GM23248 (cell line): ENCODE data around the gene ASAP2. TPM values are rescaled to one million over a fixed set of nuclear protein-coding genes. Genes with fewer than 3 reads are reported as not detected.

Experiments used
- DNase-seq: peaks from one replicate; pipeline ENCODE4 v3.0.0-alpha.2; 2015
- H2AFZ ChIP-seq: fragments of 200-600 bp; sonication (generic); 2 replicates; pipeline ENCODE4 v1.6.1; 2016; ENCODE audit warnings: antibody characterized with exemption
- H3F3A ChIP-seq: fragments of 200-600 bp; sonication (generic); 2 replicates; pipeline ENCODE4 v1.6.1; 2016; ENCODE audit warnings: mild to moderate bottlenecking, antibody characterized with exemption, mixed run types; ENCODE audit not compliant: insufficient read depth
- H3K27ac ChIP-seq: fragments of 200-600 bp; sonication (generic); 2 replicates; pipeline ENCODE4 v1.5.1; 2016; ENCODE audit warnings: mild to moderate bottlenecking
- H3K27me3 ChIP-seq: fragments of 200-600 bp; sonication (generic); replicated peaks from 2 replicates; pipeline ENCODE4 v1.6.1; 2016; ENCODE audit warnings: mild to moderate bottlenecking; ENCODE audit not compliant: insufficient read depth
- H3K36me3 ChIP-seq: fragments of 200-600 bp; sonication (generic); 2 replicates; pipeline ENCODE4 v1.6.1; 2016; ENCODE audit warnings: low read depth, mild to moderate bottlenecking
- H3K4me1 ChIP-seq: fragments of 200-600 bp; sonication (generic); 2 replicates; pipeline ENCODE4 v1.6.1; 2016; ENCODE audit warnings: mild to moderate bottlenecking; ENCODE audit not compliant: insufficient read depth
- H3K4me2 ChIP-seq: fragments of 200-600 bp; sonication (generic); one replicate; pipeline ENCODE4 v1.6.1; 2016; ENCODE audit warnings: mild to moderate bottlenecking; ENCODE audit not compliant: unreplicated experiment
- H3K4me3 ChIP-seq: fragments of 200-600 bp; sonication (generic); 2 replicates; pipeline ENCODE4 v1.5.1; 2016; ENCODE audit warnings: mild to moderate bottlenecking
- H3K79me2 ChIP-seq: fragments of 200-600 bp; sonication (generic); 2 replicates; pipeline ENCODE4 v1.6.1; 2016; ENCODE audit warnings: mild to moderate bottlenecking; ENCODE audit not compliant: insufficient read depth
- H3K9ac ChIP-seq: fragments of 200-600 bp; sonication (generic); 2 replicates; pipeline ENCODE4 v1.6.1; 2016; ENCODE audit warnings: mild to moderate bottlenecking
- H3K9me2 ChIP-seq: fragments of 200-600 bp; sonication (generic); 2 replicates; pipeline ENCODE4 v1.6.1; 2016; ENCODE audit warnings: mixed run types, mild to moderate bottlenecking, moderate library complexity; ENCODE audit not compliant: insufficient read depth
- H3K9me3 ChIP-seq: fragments of 200-600 bp; sonication (generic); one replicate; pipeline ENCODE4 v1.6.1; 2017; ENCODE audit warnings: low read depth
- H4K20me1 ChIP-seq: fragments of 200-600 bp; sonication (generic); 2 replicates; pipeline ENCODE4 v1.6.0; 2016; ENCODE audit not compliant: insufficient read depth
- EZH2 ChIP-seq: fragments of 200-600 bp; sonication (generic); IDR thresholded peaks from 2 replicates; pipeline ENCODE4 v1.6.1; 2018; ENCODE audit warnings: antibody characterized with exemption, mild to moderate bottlenecking; ENCODE audit not compliant: insufficient read depth, poor library complexity, severe bottlenecking
- EZH2phosphoT487 ChIP-seq: fragments of 200-600 bp; sonication (generic); IDR thresholded peaks from 2 replicates; pipeline ENCODE4 v1.6.1; 2018; ENCODE audit warnings: antibody characterized with exemption, moderate library complexity, mild to moderate bottlenecking, low read depth; ENCODE audit not compliant: insufficient read depth
- WGBS, 2 experiments: methylation state at CpG; one replicate each; pipeline ENCODE4 v1.1.6; 2015 to 2017; ENCODE audit warnings: low lambda C conversion rate in 2 of 2, low coverage in 1 of 2; ENCODE audit errors: missing lambda C conversion rate in 2 of 2; 5-methylcytosine and 5-hydroxymethylcytosine counted together
- in situ Hi-C: fragments of 300-500 bp; cut with MboI; formaldehyde crosslinking; loops from 2 replicates; pipeline ENCODE4 v1.15.0; 2020
- polyA plus RNA-seq: library from polyadenylated mRNA; unstranded; fragments of >200 nt; fragmentation: Nextera tagmentation; extraction: Ambion mirVana; gene quantifications from 2 replicates; pipeline ENCODE4 v1.2.1, GENCODE V29; 2016
- total RNA-seq: library from RNA; depleted of rRNA; stranded (reverse); fragments of >200 nt; shearing (Covaris generic); gene quantifications from 2 replicates; pipeline ENCODE4 v1.2.3, GENCODE V29; 2014

Gene ASAP2
- total and polyA plus RNA-seq, 2 experiments from 2014 or later, result 8.8 to 49.6 TPM

- Histone ChIP-seq H3K27ac (no peak overlapping the region), H3K9ac (no peak overlapping the region), H3K9me2 (no peaks in the 10 kb centered on the region), H3K27me3 (no peaks in the 10 kb centered on the region), H3K9me3 (no peaks in the 10 kb centered on the region), H3K36me3 (peaks cover 39% of the 10 kb centered on the region), H3K79me2 (peaks cover 100% of the 10 kb centered on the region), H4K20me1 (no peaks in the 10 kb centered on the region), H3F3A (peaks cover 6% of the 10 kb centered on the region), H3K4me2 (no peak overlapping the region), H3K4me3 (no peak overlapping the region), H2AFZ (no peak overlapping the region), H3K4me1 (no peaks in the 10 kb centered on the region)
- in situ Hi-C loops, result no loop called here
- DNase-seq, result no peak
- 95 to 96% methylated on average over 8 of the region's 8 CpGs for WGBS, 2 experiments
- TF ChIP-seq EZH2phosphoT487, result no peak
- TF ChIP-seq EZH2, result no peak
Observed at GRCh38 chr2:9319338-9319715, 112.7 kb downstream of the ASAP2 start.

- Histone ChIP-seq H3K27me3 (no peaks in the 10 kb centered on the region), H3K27ac (no peak overlapping the region), H3K9me3 (no peaks in the 10 kb centered on the region), H3K4me1 (peaks cover 11% of the 10 kb centered on the region), H3K4me3 (no peak overlapping the region), H3K36me3 (peaks cover 60% of the 10 kb centered on the region), H3K4me2 (no peak overlapping the region), H3F3A (peaks cover 16% of the 10 kb centered on the region), H3K79me2 (peaks cover 100% of the 10 kb centered on the region), H2AFZ (no peak overlapping the region), H3K9ac (no peak overlapping the region), H3K9me2 (no peaks in the 10 kb centered on the region), H4K20me1 (no peaks in the 10 kb centered on the region)
- WGBS, 2 experiments, result 95 to 96% methylated on average over 7 of the region's 7 CpGs
- in situ Hi-C loops, result no loop called here
- DNase-seq, result no peak
- TF ChIP-seq EZH2 (no peak), EZH2phosphoT487 (no peak)
Observed at GRCh38 chr2:9322576-9322975, 116.0 kb downstream of the ASAP2 start.

- TF ChIP-seq EZH2phosphoT487 (no peak), EZH2 (no peak)
- 97 to 100% methylated on average over 3 of the region's 3 CpGs for WGBS, 2 experiments
- Histone ChIP-seq H3K4me1 (peaks cover 13% of the 10 kb centered on the region), H4K20me1 (no peaks in the 10 kb centered on the region), H3K79me2 (peaks cover 94% of the 10 kb centered on the region), H2AFZ (no peak overlapping the region), H3K9me2 (no peaks in the 10 kb centered on the region), H3K27ac (no peak overlapping the region), H3F3A (peaks cover 23% of the 10 kb centered on the region), H3K27me3 (no peaks in the 10 kb centered on the region), H3K9me3 (no peaks in the 10 kb centered on the region), H3K4me2 (no peak overlapping the region), H3K36me3 (peaks cover 70% of the 10 kb centered on the region), H3K9ac (no peak overlapping the region), H3K4me3 (no peak overlapping the region)
- no peak for DNase-seq
- in situ Hi-C loops, result no loop called here
Observed at GRCh38 chr2:9325428-9325827, 118.8 kb downstream of the ASAP2 start.

DNA sequence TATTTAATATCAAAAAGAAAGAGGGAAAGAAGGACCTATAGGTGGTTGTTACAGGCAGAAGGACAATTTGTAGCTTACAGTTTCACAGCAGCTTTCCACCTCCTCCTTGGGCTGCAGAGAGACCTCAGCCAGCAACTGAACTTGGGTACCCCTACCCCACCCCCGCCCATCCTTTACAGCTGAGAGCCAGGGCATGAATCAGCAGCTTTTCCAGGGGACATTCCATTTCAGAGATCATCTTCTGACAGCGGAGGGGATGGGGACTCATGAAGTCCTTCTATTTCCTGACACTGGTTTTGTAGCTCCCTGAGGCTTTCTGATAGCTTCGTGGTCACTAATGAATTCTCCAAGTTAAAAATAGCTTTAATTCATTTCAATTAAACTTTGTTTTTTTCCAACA, 120.4 kb downstream of the ASAP2 start:
- in situ Hi-C loops, result no loop called here
- H3F3A ChIP-seq, result peaks cover 25% of the 10 kb centered on the region
- H3K27me3 ChIP-seq, result no peaks in the 10 kb centered on the region
- DNase-seq, result peak; percentile 43
- no peaks in the 10 kb centered on the region for H3K9me2 ChIP-seq
- H3K79me2 ChIP-seq, result peaks cover 93% of the 10 kb centered on the region
- TF ChIP-seq EZH2phosphoT487 (no peak), EZH2 (no peak)
- H4K20me1 ChIP-seq, result no peaks in the 10 kb centered on the region
- H3K4me1 ChIP-seq, result peaks cover 13% of the 10 kb centered on the region
- no peaks in the 10 kb centered on the region for H3K9me3 ChIP-seq
- peaks cover 66% of the 10 kb centered on the region for H3K36me3 ChIP-seq
- 0 out of 2 replicates have a peak overlapping the region, but pooled peaks have one; percentile 10 for H3K9ac ChIP-seq
- H3K4me3 ChIP-seq, result no peak overlapping the region
- no peak overlapping the region for H3K4me2 ChIP-seq
- H2AFZ ChIP-seq, result no peak overlapping the region
- WGBS, 2 experiments, result 51 to 66% methylated on average over 3 of the region's 3 CpGs
- H3K27ac ChIP-seq, result no peak overlapping the region

GRCh38 chr2:9327873-9328352, 121.3 kb downstream of the ASAP2 start:
- WGBS, 2 experiments, result 97 to 98% methylated on average over 5 of the region's 5 CpGs
- no peak overlapping the region for H3K4me3 ChIP-seq
- H3K36me3 ChIP-seq, result peaks cover 71% of the 10 kb centered on the region
- H3K9me3 ChIP-seq, result no peaks in the 10 kb centered on the region
- H3K4me1 ChIP-seq, result peaks cover 13% of the 10 kb centered on the region
- H3K79me2 ChIP-seq, result peaks cover 92% of the 10 kb centered on the region
- no peak overlapping the region for H2AFZ ChIP-seq
- H3K27ac ChIP-seq, result no peak overlapping the region
- no peak for DNase-seq
- no peaks in the 10 kb centered on the region for H4K20me1 ChIP-seq
- in situ Hi-C loops, result no loop called here
- no peaks in the 10 kb centered on the region for H3K27me3 ChIP-seq
- no peaks in the 10 kb centered on the region for H3K9me2 ChIP-seq
- peaks cover 35% of the 10 kb centered on the region for H3F3A ChIP-seq
- TF ChIP-seq EZH2, result no peak
- TF ChIP-seq EZH2phosphoT487, result no peak
- no peak overlapping the region for H3K9ac ChIP-seq
- H3K4me2 ChIP-seq, result no peak overlapping the region
